ENCODE data around the gene ZNF536. TPM values are rescaled to one million over a fixed set of nuclear protein-coding genes. Genes with fewer than 3 reads are reported as not detected.

ZNF536 gene
- polyA plus RNA-seq, 1 of the 3 experiments (the other 2 are of a cell fraction), result 0.41 TPM

GRCh38 chr19:30363073-30363472, 9.1 kb upstream of the ZNF536 start:
- 47% methylated on average over 11 of the region's 11 CpGs for WGBS (ENCODE audit: low lambda C conversion rate)
- no peak overlapping the region for H3K4me3 ChIP-seq (ENCODE audit: low read depth in 2 of 2, low read length in 1 of 2)
- H3K36me3 ChIP-seq (replicated peaks in 1 of 2; ENCODE audit: control insufficient read depth in 1 of 2, insufficient read depth in 2 of 2, low read length in 1 of 2), result no peaks in the 10 kb centered on the region
- no peaks in the 10 kb centered on the region for H3F3A ChIP-seq (replicated peaks; ENCODE audit: insufficient read depth)
- H3K9me2 ChIP-seq, result no peaks in the 10 kb centered on the region
- H3K9ac ChIP-seq, result no peak overlapping the region
- no peak overlapping the region for H3K4me2 ChIP-seq
- ChIA-PET CTCF (no interaction called here), POLR2A (no interaction called here)
- DNase-seq, result no peak
- peaks cover 0 to 26% of the 10 kb centered on the region in 2 experiments; a peak in 2 of 4 replicates for H3K4me1 ChIP-seq (ENCODE audit: control insufficient read depth in 1 of 2, insufficient read depth in 2 of 2, low read depth in 1 of 2, low read length in 1 of 2)
- no peaks in the 10 kb centered on the region for H3K27me3 ChIP-seq (ENCODE audit: insufficient read depth)
- no peaks in the 10 kb centered on the region for H4K20me1 ChIP-seq (ENCODE audit: insufficient read depth)
- no peak overlapping the region for H2AFZ ChIP-seq (ENCODE audit: low read depth)
- no peaks in the 10 kb centered on the region for H3K79me2 ChIP-seq (ENCODE audit: insufficient read depth)
- no peak overlapping the region for H3K27ac ChIP-seq (ENCODE audit: low read depth in 2 of 2, low read length in 1 of 2)
- H3K9me3 ChIP-seq, result no peaks in the 10 kb centered on the region
- no peak for TF ChIP-seq FOXM1 (IDR thresholded peaks at IDR 0.05; ENCODE audit: low read depth)
- TF ChIP-seq, protein P1, sequence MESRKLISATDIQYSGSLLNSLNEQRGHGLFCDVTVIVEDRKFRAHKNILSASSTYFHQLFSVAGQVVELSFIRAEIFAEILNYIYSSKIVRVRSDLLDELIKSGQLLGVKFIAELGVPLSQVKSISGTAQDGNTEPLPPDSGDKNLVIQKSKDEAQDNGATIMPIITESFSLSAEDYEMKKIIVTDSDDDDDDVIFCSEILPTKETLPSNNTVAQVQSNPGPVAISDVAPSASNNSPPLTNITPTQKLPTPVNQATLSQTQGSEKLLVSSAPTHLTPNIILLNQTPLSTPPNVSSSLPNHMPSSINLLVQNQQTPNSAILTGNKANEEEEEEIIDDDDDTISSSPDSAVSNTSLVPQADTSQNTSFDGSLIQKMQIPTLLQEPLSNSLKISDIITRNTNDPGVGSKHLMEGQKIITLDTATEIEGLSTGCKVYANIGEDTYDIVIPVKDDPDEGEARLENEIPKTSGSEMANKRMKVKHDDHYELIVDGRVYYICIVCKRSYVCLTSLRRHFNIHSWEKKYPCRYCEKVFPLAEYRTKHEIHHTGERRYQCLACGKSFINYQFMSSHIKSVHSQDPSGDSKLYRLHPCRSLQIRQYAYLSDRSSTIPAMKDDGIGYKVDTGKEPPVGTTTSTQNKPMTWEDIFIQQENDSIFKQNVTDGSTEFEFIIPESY (IDR thresholded peaks at IDR 0.05; ENCODE audit: borderline replicate concordance, low read depth), result no peak
- TF ChIP-seq RFX5 (IDR thresholded peaks at IDR 0.05; ENCODE audit: low read length), result no peak
- no peak for TF ChIP-seq MAX (IDR thresholded peaks at IDR 0.05; ENCODE audit: low read depth)
- no peak for TF ChIP-seq RCOR1 (IDR thresholded peaks at IDR 0.05; ENCODE audit: low read length)
- no peak for TF ChIP-seq IRF3 (IDR thresholded peaks at IDR 0.05; ENCODE audit: low read depth, low read length)
- TF ChIP-seq MEF2A (IDR thresholded peaks at IDR 0.05; ENCODE audit: borderline replicate concordance, low read depth), result no peak
- TF ChIP-seq MXI1 (IDR thresholded peaks at IDR 0.05; ENCODE audit: low read depth, low read length), result no peak
- TF ChIP-seq GABPA (IDR thresholded peaks at IDR 0.05; ENCODE audit: low read depth), result no peak
- TF ChIP-seq TEAD4 (IDR thresholded peaks at IDR 0.05; ENCODE audit: borderline replicate concordance, insufficient read depth), result no peak
- no peak for TF ChIP-seq NRF1 (IDR thresholded peaks at IDR 0.05; ENCODE audit: low read depth, low read length)
- no peak for TF ChIP-seq GATA2 (CRISPR knock-in tag; IDR thresholded peaks at IDR 0.05)
- TF ChIP-seq TCF12 (IDR thresholded peaks at IDR 0.05), result no peak
- no peak for TF ChIP-seq NFIC (IDR thresholded peaks at IDR 0.05; ENCODE audit: borderline replicate concordance)
- TF ChIP-seq CHD2 (IDR thresholded peaks at IDR 0.05; ENCODE audit: low read length, partially characterized antibody), result no peak
- TF ChIP-seq, protein P2, sequence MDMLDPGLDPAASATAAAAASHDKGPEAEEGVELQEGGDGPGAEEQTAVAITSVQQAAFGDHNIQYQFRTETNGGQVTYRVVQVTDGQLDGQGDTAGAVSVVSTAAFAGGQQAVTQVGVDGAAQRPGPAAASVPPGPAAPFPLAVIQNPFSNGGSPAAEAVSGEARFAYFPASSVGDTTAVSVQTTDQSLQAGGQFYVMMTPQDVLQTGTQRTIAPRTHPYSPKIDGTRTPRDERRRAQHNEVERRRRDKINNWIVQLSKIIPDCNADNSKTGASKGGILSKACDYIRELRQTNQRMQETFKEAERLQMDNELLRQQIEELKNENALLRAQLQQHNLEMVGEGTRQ (IDR thresholded peaks at IDR 0.05; ENCODE audit: borderline replicate concordance, low read depth, low read length), result no peak
- TF ChIP-seq SIN3A (IDR thresholded peaks at IDR 0.05; ENCODE audit: borderline replicate concordance, low read depth, low read length), result no peak
- no peak for TF ChIP-seq USF1 (IDR thresholded peaks at IDR 0.05; ENCODE audit: borderline replicate concordance, low read depth)
- no peak for TF ChIP-seq POLR2AphosphoS5 (IDR thresholded peaks at IDR 0.05; ENCODE audit: low read depth, low read length)
